Gastrocnemius medialis (tissue), 4 donors: ENCODE results near the gene TTLL3. TPM values are rescaled to one million over a fixed set of nuclear protein-coding genes. Genes with fewer than 3 reads are reported as not detected.

Experiments
- ATAC-seq, 2 donors: fragments of 150-250 bp; one replicate each; pipeline ENCODE4 v1.9.1; 2016
- DNase-seq, 2 donors: peaks; one replicate each; pipeline ENCODE4 v3.0.0-alpha.2; 2019
- H3K27ac ChIP-seq, 4 donors: fragments of 200-600 bp; sonication (generic); 1 replicate in 1 of 4; 2 replicates in 3 of 4; pipeline ENCODE4 v1.5.1; 2016 to 2018; ENCODE audit warnings: mild to moderate bottlenecking in 2 of 4, moderate library complexity in 1 of 4
- H3K27me3 ChIP-seq, 3 donors: fragments of 200-600 bp; sonication (generic) in 2 of 3; 1 replicate in 1 of 3; 2 replicates in 2 of 3; pipeline versions ENCODE4 v1.5.1 to v1.6.0; 2016 to 2019; ENCODE audit warnings: mild to moderate bottlenecking in 1 of 3, moderate library complexity in 1 of 3
- H3K36me3 ChIP-seq, 2 donors: fragments of 200-600 bp; sonication (generic) in 1 of 2; one replicate each; pipeline ENCODE4 v1.5.1; 2017 to 2018
- H3K4me1 ChIP-seq, 2 donors: fragments of 200-600 bp; sonication (generic) in 1 of 2; one replicate each; pipeline ENCODE4 v1.5.1; 2016 to 2017; ENCODE audit warnings: mild to moderate bottlenecking in 2 of 2
- H3K4me3 ChIP-seq, 4 donors: fragments of 200-600 bp; sonication (generic) in 3 of 4; 1 replicate in 1 of 4; 2 replicates in 3 of 4; pipeline ENCODE4 v1.5.1; 2016 to 2019; ENCODE audit warnings: mild to moderate bottlenecking in 2 of 4
- H3K9me3 ChIP-seq, 3 donors: fragments of 200-600 bp; sonication (generic) in 2 of 3; 1 replicate in 1 of 3; 2 replicates in 2 of 3; pipeline ENCODE4 v1.5.1; 2016 to 2019
- POLR2A ChIP-seq, 2 donors: fragments of 450-650 bp; IDR thresholded peaks; one replicate each; pipeline ENCODE4 v1.6.1; 2017; ENCODE audit warnings: antibody characterized with exemption in 2 of 2, mild to moderate bottlenecking in 2 of 2, moderate library complexity in 2 of 2
- in situ Hi-C, 4 donors: fragments of 200-750 bp; cut with MboI; loops; one replicate each; pipeline versions ENCODE4 v1.15.0 to v1.8.0; 2017; ENCODE audit warnings: low sequenced_read_pairs in 4 of 4
- intact Hi-C: fragments of 100-400 bp; cut with DNase I; formaldehyde crosslinking; loops from one replicate; pipeline ENCODE4 v1.15.1; 2023; ENCODE audit warnings: low total_unique reads
- total RNA-seq, 4 donors: library from RNA; depleted of rRNA; stranded (reverse); fragments of >200 nt; gene quantifications; one replicate each; pipeline versions ENCODE4 v1.1.0 to v1.2.3, GENCODE V29; 2016
- TF ChIP-seq, protein P1 (sequence below), 5 experiments: fragments of 450-650 bp in 3 of 5; fragments of 200-600 bp in 2 of 5; sonication (generic) in 2 of 5; IDR thresholded peaks in 4 of 5; conservative IDR thresholded peaks in 1 of 5; 1 replicate in 4 of 5; 2 replicates in 1 of 5; pipeline ENCODE4 v1.5.1; 2016 to 2019; ENCODE audit warnings: antibody characterized with exemption in 5 of 5, mild to moderate bottlenecking in 3 of 5, moderate library complexity in 3 of 5

TTLL3 gene
- total RNA-seq, 4 donors from 2014 or later, result 3.2 to 17.6 (median 8.5) TPM

DNA sequence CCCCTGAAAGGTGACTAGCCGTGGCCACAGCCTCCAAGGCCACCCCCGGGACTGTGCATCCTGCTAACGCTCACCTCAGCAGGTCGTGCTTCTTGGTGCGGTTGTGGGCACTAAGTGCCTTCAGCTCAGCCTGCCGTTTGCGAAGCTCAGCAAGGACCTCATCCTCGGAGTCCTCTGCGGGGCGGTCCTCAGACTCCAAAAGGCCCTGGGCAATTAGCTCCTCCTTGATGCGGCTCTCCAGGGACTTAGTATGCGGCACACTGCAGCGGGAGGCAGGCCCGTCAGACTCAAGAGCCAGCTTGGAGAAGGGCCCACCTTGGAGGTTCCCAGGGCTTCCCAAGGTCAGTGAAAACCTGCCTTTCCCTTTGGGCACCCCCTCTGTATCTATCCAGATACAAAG lies 26.1 kb upstream of the TTLL3 start:
- ATAC-seq (no peak), DNase-seq (no peak)
- Histone ChIP-seq H3K36me3 (peaks cover 0 to 69% of the 10 kb centered on the region in 2 donors), H3K27me3 (no peaks in the 10 kb centered on the region), H3K4me1 (no peaks in the 10 kb centered on the region), H3K27ac (no peak overlapping the region), H3K4me3 (no peak overlapping the region), H3K9me3 (no peaks in the 10 kb centered on the region)
- intact Hi-C loops (no loop called here), in situ Hi-C loops (no loop called here)
- TF ChIP-seq, protein P1, sequence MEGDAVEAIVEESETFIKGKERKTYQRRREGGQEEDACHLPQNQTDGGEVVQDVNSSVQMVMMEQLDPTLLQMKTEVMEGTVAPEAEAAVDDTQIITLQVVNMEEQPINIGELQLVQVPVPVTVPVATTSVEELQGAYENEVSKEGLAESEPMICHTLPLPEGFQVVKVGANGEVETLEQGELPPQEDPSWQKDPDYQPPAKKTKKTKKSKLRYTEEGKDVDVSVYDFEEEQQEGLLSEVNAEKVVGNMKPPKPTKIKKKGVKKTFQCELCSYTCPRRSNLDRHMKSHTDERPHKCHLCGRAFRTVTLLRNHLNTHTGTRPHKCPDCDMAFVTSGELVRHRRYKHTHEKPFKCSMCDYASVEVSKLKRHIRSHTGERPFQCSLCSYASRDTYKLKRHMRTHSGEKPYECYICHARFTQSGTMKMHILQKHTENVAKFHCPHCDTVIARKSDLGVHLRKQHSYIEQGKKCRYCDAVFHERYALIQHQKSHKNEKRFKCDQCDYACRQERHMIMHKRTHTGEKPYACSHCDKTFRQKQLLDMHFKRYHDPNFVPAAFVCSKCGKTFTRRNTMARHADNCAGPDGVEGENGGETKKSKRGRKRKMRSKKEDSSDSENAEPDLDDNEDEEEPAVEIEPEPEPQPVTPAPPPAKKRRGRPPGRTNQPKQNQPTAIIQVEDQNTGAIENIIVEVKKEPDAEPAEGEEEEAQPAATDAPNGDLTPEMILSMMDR (IDR thresholded peaks at IDR 0.05 in 4 of 5, conservative IDR thresholded peaks at IDR 0.05 in 1 of 5), result no peak
- TF ChIP-seq POLR2A (IDR thresholded peaks at IDR 0.05), result no peak

DNA sequence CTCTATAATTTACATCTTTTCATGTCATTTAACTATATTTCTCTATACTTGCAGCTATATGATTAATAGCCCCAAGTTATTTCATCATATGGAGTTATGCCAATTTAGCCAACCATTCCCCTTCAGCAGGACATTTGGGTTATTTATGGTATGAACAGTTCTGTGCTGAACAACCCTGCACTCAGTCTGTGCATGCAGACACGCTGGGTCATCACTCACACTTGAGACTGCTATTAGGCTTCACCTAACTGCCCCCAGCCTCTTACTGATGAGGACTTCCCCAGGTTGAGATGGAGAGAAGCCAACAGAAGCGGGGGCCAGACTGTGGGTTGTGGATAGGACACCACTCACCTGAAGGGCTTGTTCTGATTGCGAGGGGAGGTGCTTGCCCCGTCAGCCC lies 25.1 kb upstream of the TTLL3 start:
- intact Hi-C loops, result no loop called here
- Histone ChIP-seq H3K9me3 (no peaks in the 10 kb centered on the region), H3K36me3 (peaks cover 0 to 73% of the 10 kb centered on the region in 2 donors), H3K4me3 (no peak overlapping the region), H3K27ac (no peak overlapping the region), H3K4me1 (no peaks in the 10 kb centered on the region), H3K27me3 (no peaks in the 10 kb centered on the region)
- ATAC-seq (no peak), DNase-seq (no peak)
- TF ChIP-seq, protein P1 (IDR thresholded peaks at IDR 0.05 in 4 of 5, conservative IDR thresholded peaks at IDR 0.05 in 1 of 5), result no peak
- no peak for TF ChIP-seq POLR2A (IDR thresholded peaks at IDR 0.05)
- in situ Hi-C loops, result no loop called here

DNA sequence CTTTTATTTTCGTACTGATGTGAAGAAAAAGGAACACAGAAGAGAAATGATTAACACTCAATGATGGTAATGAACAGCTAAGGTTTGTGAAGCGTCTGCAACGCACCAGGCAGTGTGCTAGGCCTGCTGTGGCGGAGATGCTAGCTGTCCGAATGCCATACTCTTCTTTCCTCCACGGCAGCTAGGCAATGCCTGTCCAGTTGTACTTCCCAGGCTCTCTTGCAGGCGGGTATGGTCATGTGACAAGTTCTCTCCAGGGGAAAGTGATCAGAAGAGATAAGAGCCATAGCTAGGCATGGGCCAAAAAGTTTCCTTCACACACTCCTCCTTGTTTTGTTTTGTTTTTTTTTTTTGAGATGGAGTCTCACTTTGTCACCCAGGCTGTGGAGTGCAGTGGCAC lies 24.5 kb upstream of the TTLL3 start:
- Histone ChIP-seq H3K4me3 (no peak overlapping the region), H3K4me1 (no peaks in the 10 kb centered on the region), H3K27me3 (no peaks in the 10 kb centered on the region), H3K27ac (no peak overlapping the region), H3K9me3 (no peaks in the 10 kb centered on the region), H3K36me3 (peaks cover 0 to 66% of the 10 kb centered on the region in 2 donors)
- in situ Hi-C loops, result no loop called here
- intact Hi-C loops, result no loop called here
- TF ChIP-seq, protein P1 (IDR thresholded peaks at IDR 0.05 in 4 of 5, conservative IDR thresholded peaks at IDR 0.05 in 1 of 5), result no peak
- no peak for TF ChIP-seq POLR2A (IDR thresholded peaks at IDR 0.05)
- ATAC-seq (no peak), DNase-seq (no peak)

DNA sequence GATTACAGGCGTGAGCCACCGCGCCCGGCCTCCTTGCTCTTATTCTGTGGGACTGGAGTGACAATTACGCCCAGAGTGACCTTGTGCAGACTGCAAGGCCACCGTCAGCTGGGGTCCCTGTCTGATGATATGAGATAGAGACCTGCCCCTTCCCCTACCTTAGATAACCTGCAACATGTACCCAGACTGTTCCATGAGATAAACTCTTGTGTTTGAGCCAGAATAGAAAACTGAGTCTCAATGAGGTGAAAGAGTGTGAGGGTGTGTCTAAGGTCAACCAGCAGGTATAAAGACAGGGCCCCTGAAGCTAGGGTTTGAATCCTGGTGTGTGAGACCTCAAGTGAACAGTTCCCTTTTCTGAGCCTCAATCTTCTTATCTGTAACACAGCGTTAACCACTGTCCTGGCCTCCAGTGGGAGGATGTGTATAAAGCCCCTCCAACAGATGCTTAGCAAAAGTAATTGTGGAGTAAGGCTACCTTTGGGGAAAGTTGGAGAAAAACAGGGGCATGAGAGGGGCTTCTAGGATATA lies 23.8 kb upstream of the TTLL3 start:
- Histone ChIP-seq H3K4me1 (peaks cover 3 to 4% of the 10 kb centered on the region in 2 donors), H3K27ac (no peak overlapping the region), H3K9me3 (no peaks in the 10 kb centered on the region), H3K27me3 (no peaks in the 10 kb centered on the region), H3K4me3 (no peak overlapping the region), H3K36me3 (peaks cover 0 to 63% of the 10 kb centered on the region in 2 donors)
- intact Hi-C loops, result no loop called here
- in situ Hi-C loops, result no loop called here
- no peak for ATAC-seq
- DNase-seq, result no peak
- TF ChIP-seq, protein P1 (IDR thresholded peaks at IDR 0.05 in 4 of 5, conservative IDR thresholded peaks at IDR 0.05 in 1 of 5), result no peak
- TF ChIP-seq POLR2A (IDR thresholded peaks at IDR 0.05), result no peak
